HepG2 (cell line): Measurements from ENCODE around the gene ARHGDIG. TPM values are rescaled to one million over a fixed set of nuclear protein-coding genes. Genes with fewer than 3 reads are reported as not detected.
A peak's percentile ranks its signal among the peaks of the same experiment; 100 is the strongest.

ENCODE experiments used
- ATF7 ChIP-seq, 2 experiments: fragments of 450-650 bp in 1 of 2; sonication (generic) in 1 of 2; formaldehyde crosslinking in 1 of 2; IDR thresholded peaks; 2 replicates each; pipeline versions ENCODE4 v1.4.0 to v1.6.1; 2016 to 2020; ENCODE audit warnings: antibody characterized with exemption in 1 of 2, mild to moderate bottlenecking in 1 of 2, missing genetic modification reagents in 1 of 2
- FOXA3 ChIP-seq: IDR thresholded peaks from 2 replicates; pipeline ENCODE4 v1.6.1; 2016; ENCODE audit warnings: missing genetic modification reagents, missing compliant biosample characterization
- GATA4 ChIP-seq: sonication (generic); IDR thresholded peaks from 2 replicates; pipeline ENCODE4 v1.6.1; 2016; ENCODE audit warnings: antibody characterized with exemption, low read depth, borderline replicate concordance
- GTF2F1 ChIP-seq: fragments of 150-350 bp; IDR thresholded peaks from 2 replicates; pipeline ENCODE4 v1.6.1; 2014; ENCODE audit warnings: low read length
- HMG20A ChIP-seq: IDR thresholded peaks from 2 replicates; pipeline ENCODE4 v1.6.1; 2016; ENCODE audit warnings: borderline replicate concordance
- MXD3 ChIP-seq: IDR thresholded peaks from 2 replicates; pipeline ENCODE4 v1.6.1; 2016; ENCODE audit warnings: mild to moderate bottlenecking, missing biosample characterization, missing genetic modification reagents
- NFATC3 ChIP-seq: sonication (generic); formaldehyde crosslinking; IDR thresholded peaks from 2 replicates; pipeline ENCODE4 v1.5.1; 2020; ENCODE audit warnings: mild to moderate bottlenecking, missing genetic modification reagents
- POLR2AphosphoS2 ChIP-seq: IDR thresholded peaks from 2 replicates; pipeline ENCODE4 v1.6.1; 2011; ENCODE audit warnings: low read depth, low read length, improper control_type of control experiment
- SNAPC4 ChIP-seq: sonication (generic); formaldehyde crosslinking; IDR thresholded peaks from 2 replicates; pipeline ENCODE4 v1.4.0; 2020; ENCODE audit warnings: mild to moderate bottlenecking, missing genetic modification reagents
- SRSF9 ChIP-seq: fragments of 200-400 bp; formaldehyde crosslinking; IDR thresholded peaks from 2 replicates; pipeline ENCODE4 v1.6.1; 2018; ENCODE audit warnings: borderline replicate concordance, mild to moderate bottlenecking, low read depth, low read length; ENCODE audit not compliant: insufficient read depth, poor library complexity, severe bottlenecking
- THAP11 ChIP-seq: IDR thresholded peaks from 2 replicates; pipeline ENCODE4 v1.6.1; 2016; ENCODE audit warnings: missing biosample characterization, missing genetic modification reagents
- ZEB1 ChIP-seq: IDR thresholded peaks from 2 replicates; pipeline ENCODE4 v1.6.1; 2012; ENCODE audit warnings: mild to moderate bottlenecking, low read depth, inconsistent platforms; ENCODE audit not compliant: insufficient replicate concordance
- ZFP82 ChIP-seq: sonication (generic); formaldehyde crosslinking; IDR thresholded peaks from 2 replicates; pipeline ENCODE4 v1.5.1; 2020; ENCODE audit warnings: mild to moderate bottlenecking, missing genetic modification reagents, borderline replicate concordance
- ZFYVE20 ChIP-seq: sonication (generic); formaldehyde crosslinking; IDR thresholded peaks from 2 replicates; pipeline ENCODE4 v1.8.0; 2023; ENCODE audit warnings: low read depth, mild to moderate bottlenecking, moderate library complexity, missing genetic modification reagents, borderline replicate concordance
- ZNF180 ChIP-seq: sonication (generic); formaldehyde crosslinking; IDR thresholded peaks from 2 replicates; pipeline ENCODE4 v1.4.0; 2020; ENCODE audit warnings: low read depth, missing genetic modification reagents, borderline replicate concordance
- ZNF326 ChIP-seq: sonication (generic); formaldehyde crosslinking; IDR thresholded peaks from 2 replicates; pipeline ENCODE4 v1.4.0; 2020; ENCODE audit warnings: missing genetic modification reagents, borderline replicate concordance
- ZNF337 ChIP-seq: sonication (generic); formaldehyde crosslinking; IDR thresholded peaks from 2 replicates; pipeline ENCODE4 v1.5.1; 2020; ENCODE audit warnings: missing genetic modification reagents, low read depth, mild to moderate bottlenecking, borderline replicate concordance
- ZNF354B ChIP-seq: sonication (generic); formaldehyde crosslinking; IDR thresholded peaks from 2 replicates; pipeline ENCODE4 v1.8.0; 2022; ENCODE audit warnings: mild to moderate bottlenecking, missing genetic modification reagents
- ZNF503 ChIP-seq: sonication (generic); formaldehyde crosslinking; IDR thresholded peaks from 2 replicates; pipeline ENCODE4 v1.4.0; 2020; ENCODE audit warnings: missing genetic modification reagents
- ZNF549 ChIP-seq: sonication (generic); formaldehyde crosslinking; IDR thresholded peaks from 2 replicates; pipeline ENCODE4 v1.5.0; 2020; ENCODE audit warnings: missing genetic modification reagents
- ZNF614 ChIP-seq: IDR thresholded peaks from 2 replicates; pipeline ENCODE4 v1.6.1; 2018; ENCODE audit warnings: missing biosample characterization, missing genetic modification reagents, inconsistent platforms, borderline replicate concordance
- ZNF616 ChIP-seq: sonication (generic); formaldehyde crosslinking; IDR thresholded peaks from 2 replicates; pipeline ENCODE4 v1.5.0; 2020; ENCODE audit warnings: low read depth, mild to moderate bottlenecking, missing genetic modification reagents
- polyA plus RNA-seq, 8 experiments: library from polyadenylated mRNA; depleted of rRNA in 3 of 8; stranded (reverse) in 7 of 8; unstranded in 1 of 8; fragments of >200 nt; fragmentation: Illumina TruSeq in 4 of 8; extraction: Trizol in 4 of 8; gene quantifications; 2 replicates each; pipeline versions ENCODE4 v1.2.1 to v1.2.3, GENCODE V29; 2011 to 2016; ENCODE audit warnings: low read depth in 4 of 8, missing spikeins in 1 of 8, mixed read lengths in 1 of 8; ENCODE audit not compliant: insufficient read depth in 1 of 8
- total RNA-seq, 5 experiments: library from RNA; depleted of rRNA; stranded (reverse); fragments of >200 nt; fragmentation: Illumina TruSeq; extraction: Trizol; gene quantifications; 2 replicates each; pipeline ENCODE4 v1.2.3, GENCODE V29; 2016; ENCODE audit warnings: low read depth in 1 of 5

The ARHGDIG gene
- total and polyA plus RNA-seq, 2 of the 13 experiments (the other 11 are each of a cell fraction or from before 2014, with no cell fraction given), result 0.24 to 0.48 TPM

- TF ChIP-seq ZNF503 (CRISPR knock-in tag) (no peak), GTF2F1 (no peak), ZEB1 (no peak), ZNF337 (CRISPR knock-in tag) (no peak), THAP11 (CRISPR knock-in tag) (peak; percentile 89), FOXA3 (CRISPR knock-in tag) (no peak; the same call in none of the 2 replicates), HMG20A (CRISPR knock-in tag) (no peak), POLR2AphosphoS2 (no peak), ZFP82 (CRISPR knock-in tag) (no peak), MXD3 (CRISPR knock-in tag) (no peak; the same call in 1 of the 2 replicates), ZNF180 (CRISPR knock-in tag) (no peak), ATF7 (IDR thresholded peaks at IDR 0.05) (no peak), ATF7 (CRISPR knock-in tag; IDR thresholded peaks at IDR 0.05) (no peak), ZNF326 (CRISPR knock-in tag) (no peak), SRSF9 (no peak), GATA4 (no peak), ZFYVE20 (CRISPR knock-in tag) (no peak), SNAPC4 (CRISPR knock-in tag) (no peak), ZNF614 (CRISPR knock-in tag) (peak; percentile 9; the same call in 1 of the 2 replicates), ZNF616 (CRISPR knock-in tag) (no peak), ZNF549 (no peak), NFATC3 (no peak), ZNF354B (CRISPR knock-in tag) (no peak)
These were observed 45.7 kb upstream of the ARHGDIG start, which contains the start of gene FAM234A (continued) for GRCh38 chr16:234468-235305.
